Neutrophil (primary cell): ENCODE measurements around the gene LGI4.

ENCODE experiments used
- H3K27ac ChIP-seq: fragments of 200-600 bp; sonication (generic); 2 replicates; pipeline ENCODE4 v1.5.1; 2016; ENCODE audit warnings: mild to moderate bottlenecking, moderate library complexity
- H3K27me3 ChIP-seq: fragments of 200-600 bp; sonication (generic); 2 replicates; pipeline ENCODE4 v1.6.0; 2016; ENCODE audit warnings: mild to moderate bottlenecking
- H3K36me3 ChIP-seq: fragments of 200-600 bp; sonication (generic); 2 replicates; pipeline ENCODE4 v1.5.1; 2017
- H3K4me1 ChIP-seq, 2 experiments: fragments of 200-600 bp in 1 of 2; sonication (generic) in 1 of 2; 1 replicate in 1 of 2; 2 replicates in 1 of 2; pipeline versions ENCODE4 v1.5.1 to v1.6.1; 2013 to 2016; ENCODE audit warnings: low read depth in 1 of 2, low read length in 1 of 2, mild to moderate bottlenecking in 1 of 2, moderate library complexity in 1 of 2; ENCODE audit not compliant: control insufficient read depth in 1 of 2, insufficient read depth in 1 of 2
- H3K4me3 ChIP-seq, 2 experiments: fragments of 200-600 bp in 1 of 2; sonication (generic) in 1 of 2; 1 replicate in 1 of 2; 2 replicates in 1 of 2; pipeline ENCODE4 v1.5.1; 2013 to 2016; ENCODE audit warnings: low read depth in 1 of 2, low read length in 1 of 2, mild to moderate bottlenecking in 1 of 2, moderate library complexity in 1 of 2
- H3K9me3 ChIP-seq: fragments of 200-600 bp; sonication (generic); 2 replicates; pipeline ENCODE4 v1.5.1; 2016
- TF ChIP-seq, protein P1 (sequence below): fragments of 200-600 bp; sonication (generic); IDR thresholded peaks from 2 replicates; pipeline ENCODE4 v1.5.1; 2016; ENCODE audit warnings: antibody characterized with exemption

Gene LGI4

DNA sequence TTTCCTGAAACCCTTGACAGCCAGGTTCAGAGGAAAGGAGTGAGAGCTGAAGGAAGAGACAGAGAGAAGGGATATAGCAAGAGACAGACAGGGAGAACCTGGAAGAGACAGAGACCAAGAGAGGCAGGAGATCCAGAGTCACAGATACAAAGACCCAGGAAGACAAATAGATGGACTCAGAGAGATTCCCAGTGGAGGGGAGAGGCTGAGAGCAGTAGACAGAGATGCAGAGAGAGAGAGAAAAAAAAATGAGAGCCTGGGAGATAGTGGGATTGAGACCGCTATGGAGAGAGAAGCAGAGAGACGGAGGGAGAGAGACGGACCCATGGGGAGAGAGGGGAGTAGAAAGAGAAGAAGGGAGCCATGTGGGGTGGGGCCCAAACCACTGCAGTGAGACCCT lies 9.0 kb upstream of the LGI4 start:
- no peak overlapping the region for H3K4me3 ChIP-seq
- H3K27ac ChIP-seq, result no peak overlapping the region
- TF ChIP-seq, protein P1, sequence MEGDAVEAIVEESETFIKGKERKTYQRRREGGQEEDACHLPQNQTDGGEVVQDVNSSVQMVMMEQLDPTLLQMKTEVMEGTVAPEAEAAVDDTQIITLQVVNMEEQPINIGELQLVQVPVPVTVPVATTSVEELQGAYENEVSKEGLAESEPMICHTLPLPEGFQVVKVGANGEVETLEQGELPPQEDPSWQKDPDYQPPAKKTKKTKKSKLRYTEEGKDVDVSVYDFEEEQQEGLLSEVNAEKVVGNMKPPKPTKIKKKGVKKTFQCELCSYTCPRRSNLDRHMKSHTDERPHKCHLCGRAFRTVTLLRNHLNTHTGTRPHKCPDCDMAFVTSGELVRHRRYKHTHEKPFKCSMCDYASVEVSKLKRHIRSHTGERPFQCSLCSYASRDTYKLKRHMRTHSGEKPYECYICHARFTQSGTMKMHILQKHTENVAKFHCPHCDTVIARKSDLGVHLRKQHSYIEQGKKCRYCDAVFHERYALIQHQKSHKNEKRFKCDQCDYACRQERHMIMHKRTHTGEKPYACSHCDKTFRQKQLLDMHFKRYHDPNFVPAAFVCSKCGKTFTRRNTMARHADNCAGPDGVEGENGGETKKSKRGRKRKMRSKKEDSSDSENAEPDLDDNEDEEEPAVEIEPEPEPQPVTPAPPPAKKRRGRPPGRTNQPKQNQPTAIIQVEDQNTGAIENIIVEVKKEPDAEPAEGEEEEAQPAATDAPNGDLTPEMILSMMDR, result no peak
- H3K27me3 ChIP-seq, result peaks cover 63% of the 10 kb centered on the region
- peaks cover 33% of the 10 kb centered on the region in 2 experiments for H3K4me1 ChIP-seq
- no peaks in the 10 kb centered on the region for H3K9me3 ChIP-seq
- H3K36me3 ChIP-seq, result no peaks in the 10 kb centered on the region

DNA sequence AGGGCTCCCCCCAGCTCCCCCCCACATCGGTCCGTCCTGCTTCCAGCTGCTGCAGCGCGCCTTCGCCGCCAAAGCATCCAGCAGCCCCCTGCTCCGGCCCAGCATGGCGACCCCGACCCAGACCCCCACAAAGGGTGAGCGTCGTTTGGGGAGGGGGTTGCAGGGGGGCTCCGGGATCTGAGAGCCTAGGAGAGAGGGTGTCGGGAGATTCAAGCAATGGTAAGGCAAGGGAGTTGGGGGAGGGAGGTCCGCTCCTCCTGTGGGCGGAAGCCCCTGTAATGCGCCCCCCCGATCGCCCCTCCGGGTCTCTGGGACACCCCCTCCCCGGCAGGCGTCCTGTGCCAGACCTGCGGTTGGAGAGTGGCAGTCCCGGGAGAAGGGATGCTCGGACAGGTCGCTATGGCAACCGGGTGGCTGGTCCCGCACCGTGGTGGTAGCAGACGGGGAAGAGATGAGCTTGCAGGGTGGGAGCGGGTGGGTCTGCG lies 8.4 kb upstream of the LGI4 start, which contains the start of gene FXYD7:
Gene FXYD7, plus strand, starts transcription at position 25 of the 485 bp plus-strand sequence. Its CDS starts 79 bp downstream, at position 104.
- Histone ChIP-seq H3K27ac (no peak within 1 kb of the TSS), H3K9me3 (no peaks in the 10 kb centered on the region), H3K27me3 (peaks cover 63% of the 10 kb centered on the region), H3K4me1 (peaks cover 35% of the 10 kb centered on the region in 2 experiments), H3K4me3 (peak within 1 kb of the TSS in 1 of 2 experiments; percentile 14), H3K36me3 (no peaks in the 10 kb centered on the region)
- TF ChIP-seq, protein P1, result no peak

DNA sequence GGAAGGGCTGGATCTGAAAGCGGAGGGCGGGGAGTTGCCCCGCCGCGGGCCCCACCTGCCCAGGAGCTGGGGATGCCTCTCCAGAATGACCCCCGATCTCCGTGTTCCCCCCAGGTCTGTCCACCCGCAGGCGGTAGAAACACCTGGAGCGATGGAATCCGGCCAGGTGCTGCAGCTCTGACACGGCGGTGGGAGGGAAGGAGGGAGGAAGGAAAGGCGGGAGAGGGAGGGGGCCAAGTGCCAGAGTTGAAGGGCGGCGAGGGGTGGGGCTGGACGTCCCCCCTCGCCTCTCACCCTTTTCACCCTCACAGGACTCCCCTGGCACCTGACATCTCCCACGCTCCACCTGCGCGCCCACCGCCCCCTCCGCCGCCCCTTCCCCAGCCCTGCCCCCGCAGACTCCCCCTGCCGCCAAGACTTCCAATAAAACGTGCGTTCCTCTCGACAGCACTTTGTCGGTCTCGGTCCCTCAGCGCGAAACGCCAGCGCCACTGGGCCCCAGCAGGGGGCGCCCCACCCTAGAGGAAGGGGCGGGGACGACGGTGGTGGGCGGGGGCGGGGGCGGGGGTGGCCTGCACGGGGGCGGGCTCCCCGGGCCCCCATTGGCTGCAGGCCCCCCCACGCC lies 7.9 kb upstream of the LGI4 start:
- Histone ChIP-seq H3K4me3 (peak overlapping the region in 1 of 2 experiments; percentile 14), H3K4me1 (peaks cover 35% of the 10 kb centered on the region in 2 experiments), H3K9me3 (no peaks in the 10 kb centered on the region), H3K27ac (no peak overlapping the region), H3K27me3 (peaks cover 63% of the 10 kb centered on the region), H3K36me3 (no peaks in the 10 kb centered on the region)
- TF ChIP-seq, protein P1, result peak; percentile 53

DNA sequence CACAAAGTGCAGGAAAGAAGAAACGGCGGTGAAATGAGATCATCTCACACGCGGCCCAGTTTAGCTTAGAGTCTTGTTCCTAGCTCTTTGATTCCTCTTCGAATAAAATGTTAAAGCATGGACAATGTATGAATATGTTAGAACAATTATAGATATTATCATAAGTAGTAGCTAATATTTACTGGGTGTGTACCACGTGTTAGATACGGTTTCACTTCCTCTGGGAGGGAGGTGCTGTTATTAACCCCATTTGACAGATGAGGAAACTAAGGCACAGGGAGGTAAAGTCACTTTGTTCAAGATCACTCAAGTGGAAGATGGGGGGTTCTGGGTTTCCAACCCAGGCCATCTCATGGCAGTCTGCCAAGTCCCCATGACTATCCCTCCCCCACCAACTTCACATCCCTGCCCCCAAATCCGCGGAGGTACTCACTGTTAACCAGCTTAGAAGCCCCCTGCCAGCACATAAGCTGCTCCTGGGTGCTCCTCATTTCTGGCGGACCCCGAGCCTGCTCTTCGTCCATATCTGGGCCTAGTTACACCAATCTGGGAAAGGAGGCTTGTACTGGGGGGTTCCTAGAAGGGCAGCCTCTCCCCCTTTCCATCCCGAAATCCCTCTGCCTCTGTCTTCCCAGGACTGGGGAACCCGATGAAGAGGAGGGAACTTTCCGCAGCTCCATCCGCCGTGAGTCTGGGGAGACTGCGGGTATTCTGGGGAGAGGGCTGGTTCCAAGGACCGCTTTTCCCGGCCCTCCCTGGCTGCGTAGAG lies 7.2 kb upstream of the LGI4 start:
- peak overlapping the region in 1 of 2 experiments; percentile 14 for H3K4me3 ChIP-seq
- H3K36me3 ChIP-seq, result no peaks in the 10 kb centered on the region
- H3K27me3 ChIP-seq, result peaks cover 63% of the 10 kb centered on the region
- peak overlapping the region; percentile 15 for H3K27ac ChIP-seq
- H3K9me3 ChIP-seq, result no peaks in the 10 kb centered on the region
- peaks cover 35% of the 10 kb centered on the region in 2 experiments for H3K4me1 ChIP-seq
- TF ChIP-seq, protein P1, result no peak

DNA sequence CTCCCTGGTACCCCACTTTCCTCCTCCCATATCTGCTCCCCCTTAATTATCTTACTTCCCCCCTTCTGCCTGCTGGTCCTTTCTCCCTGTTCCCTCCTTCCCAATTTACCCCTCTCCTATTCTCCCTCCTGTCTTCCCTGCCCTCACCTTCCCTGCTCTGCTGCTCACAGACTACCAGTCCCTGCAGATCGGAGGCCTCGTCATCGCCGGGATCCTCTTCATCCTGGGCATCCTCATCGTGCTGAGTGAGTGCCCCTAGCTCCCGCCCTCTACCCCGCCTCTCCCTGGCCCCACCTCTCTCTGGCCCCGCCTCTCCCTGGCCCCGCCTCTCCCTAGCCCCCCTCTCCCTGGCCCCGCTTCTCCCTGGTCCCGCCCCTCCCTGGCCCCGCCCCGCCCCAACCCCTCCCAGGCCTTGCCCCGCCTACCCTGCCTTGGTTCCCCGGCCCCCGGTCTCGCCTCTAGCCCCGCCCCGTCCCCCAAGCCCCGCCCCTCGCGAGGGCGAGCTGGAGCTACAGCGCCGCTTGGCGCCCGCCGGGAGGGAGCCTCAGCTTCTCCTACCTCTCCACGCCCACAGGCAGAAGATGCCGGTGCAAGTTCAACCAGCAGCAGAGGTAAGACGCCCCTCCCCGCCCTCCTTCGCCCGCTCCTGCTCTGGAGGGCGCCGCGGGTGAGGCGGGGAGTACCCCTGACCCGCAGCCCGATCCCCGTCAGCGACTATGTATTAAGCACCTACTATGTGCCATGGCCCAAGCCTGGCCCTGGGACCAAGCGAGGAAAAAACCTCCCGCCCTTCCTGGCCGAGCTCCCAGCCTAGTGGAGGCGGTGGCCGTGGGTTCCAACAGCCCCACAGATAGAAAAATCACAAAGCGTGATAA lies 6.3 kb upstream of the LGI4 start:
- Histone ChIP-seq H3K9me3 (no peaks in the 10 kb centered on the region), H3K4me1 (peaks cover 35% of the 10 kb centered on the region in 2 experiments), H3K27ac (peak overlapping the region; percentile 15), H3K36me3 (no peaks in the 10 kb centered on the region), H3K27me3 (peaks cover 62% of the 10 kb centered on the region), H3K4me3 (peak overlapping the region in 1 of 2 experiments; percentile 45)
- TF ChIP-seq, protein P1, result peak; percentile 46
